Stimulated activated CD8-positive, alpha-beta memory T cell treated with anti-CD3 and anti-CD28 coated beads, Interleukin-4, amount 100 ng/mL, for 48 hours (primary cell): ENCODE measurements around the gene SLC38A10.
A peak's percentile ranks its signal among the peaks of the same experiment; 100 is the strongest.
"Not testable (repeated sequence)": the region's sequence is repeated elsewhere in the genome, so short reads cannot be mapped to it uniquely, and the experiment has no call there.

Source experiments
- DNase-seq: peaks from one replicate; pipeline ENCODE4 v3.0.0-alpha.2; 2020

Gene SLC38A10

DNA sequence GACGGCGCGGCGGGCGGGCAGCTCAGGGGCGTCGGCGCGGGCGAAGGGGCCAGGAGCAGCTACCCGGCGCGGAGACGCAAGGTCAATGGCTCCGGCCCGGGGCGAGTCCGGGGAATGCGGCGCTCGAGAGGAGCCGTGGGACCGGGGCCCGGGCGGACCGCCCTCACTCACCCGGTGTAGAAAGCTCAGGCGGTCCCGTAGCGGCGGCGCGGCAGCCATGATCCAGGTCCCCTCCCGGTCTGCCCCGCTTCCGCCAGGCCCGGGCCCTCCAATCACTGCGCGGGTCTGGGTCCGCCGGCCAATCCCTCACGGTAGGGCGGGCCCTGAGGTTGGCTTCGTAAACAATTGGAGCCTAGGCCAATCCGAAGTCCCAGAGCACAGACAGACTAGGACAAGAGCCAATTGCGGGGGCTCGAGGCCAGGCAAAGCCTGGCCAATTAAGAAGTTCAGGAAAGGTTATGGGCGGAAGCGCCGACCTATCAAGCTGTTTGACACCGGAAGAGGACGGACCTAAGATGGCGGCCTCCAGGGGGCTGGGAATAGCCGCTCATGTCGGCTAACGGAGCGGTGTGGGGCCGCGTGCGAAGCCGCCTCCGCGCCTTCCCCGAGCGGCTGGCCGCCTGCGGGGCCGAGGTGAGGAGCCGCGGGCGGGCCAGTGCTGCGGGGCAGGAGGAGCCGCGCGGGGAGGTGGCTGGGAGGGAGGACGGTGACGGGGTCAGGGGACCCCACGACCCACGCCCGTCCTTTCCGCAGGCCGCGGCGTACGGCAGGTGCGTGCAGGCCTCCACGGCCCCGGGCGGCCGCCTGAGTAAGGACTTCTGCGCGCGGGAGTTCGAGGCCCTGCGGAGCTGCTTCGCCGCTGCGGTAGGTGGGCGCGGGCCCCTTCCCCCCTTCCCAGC, 56.0 kb downstream of the SLC38A10 start, which contains the start of the genes NDUFAF8 and TEPSIN:
TSS of gene NDUFAF8 (plus strand) at position 504 of the 899 bp plus-strand sequence. CDS start at position 550, 46 bp downstream.
TSS of gene TEPSIN (minus strand) at position 241 of the 899 bp plus-strand sequence. CDS start at position 219, 22 bp downstream.
- peak; percentile 93 for DNase-seq

DNA sequence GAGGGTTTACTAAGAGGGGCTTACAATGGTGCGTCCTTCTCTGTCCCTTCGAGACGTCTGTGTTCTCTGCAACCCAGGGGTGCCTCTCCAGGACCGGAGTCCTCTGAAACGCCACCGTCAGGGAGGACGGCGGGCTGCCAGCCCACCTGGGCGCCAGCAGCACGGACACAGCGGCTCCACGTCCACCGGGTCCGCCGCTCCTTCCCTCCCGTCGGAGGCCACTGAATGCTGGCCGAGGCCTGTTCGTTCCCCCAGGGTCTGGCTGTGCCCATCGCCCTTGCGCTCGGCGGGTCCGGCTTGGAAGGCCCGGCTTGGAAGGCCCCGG, 56.7 kb downstream of the SLC38A10 start:
- no peak for DNase-seq

GRCh38 chr17:81237591-81238489, 57.3 kb downstream of the SLC38A10 start:
- DNase-seq, result no peak

- DNase-seq, result no peak
These were observed 58.3 kb downstream of the SLC38A10 start for GRCh38 chr17:81236784-81237183.

DNA sequence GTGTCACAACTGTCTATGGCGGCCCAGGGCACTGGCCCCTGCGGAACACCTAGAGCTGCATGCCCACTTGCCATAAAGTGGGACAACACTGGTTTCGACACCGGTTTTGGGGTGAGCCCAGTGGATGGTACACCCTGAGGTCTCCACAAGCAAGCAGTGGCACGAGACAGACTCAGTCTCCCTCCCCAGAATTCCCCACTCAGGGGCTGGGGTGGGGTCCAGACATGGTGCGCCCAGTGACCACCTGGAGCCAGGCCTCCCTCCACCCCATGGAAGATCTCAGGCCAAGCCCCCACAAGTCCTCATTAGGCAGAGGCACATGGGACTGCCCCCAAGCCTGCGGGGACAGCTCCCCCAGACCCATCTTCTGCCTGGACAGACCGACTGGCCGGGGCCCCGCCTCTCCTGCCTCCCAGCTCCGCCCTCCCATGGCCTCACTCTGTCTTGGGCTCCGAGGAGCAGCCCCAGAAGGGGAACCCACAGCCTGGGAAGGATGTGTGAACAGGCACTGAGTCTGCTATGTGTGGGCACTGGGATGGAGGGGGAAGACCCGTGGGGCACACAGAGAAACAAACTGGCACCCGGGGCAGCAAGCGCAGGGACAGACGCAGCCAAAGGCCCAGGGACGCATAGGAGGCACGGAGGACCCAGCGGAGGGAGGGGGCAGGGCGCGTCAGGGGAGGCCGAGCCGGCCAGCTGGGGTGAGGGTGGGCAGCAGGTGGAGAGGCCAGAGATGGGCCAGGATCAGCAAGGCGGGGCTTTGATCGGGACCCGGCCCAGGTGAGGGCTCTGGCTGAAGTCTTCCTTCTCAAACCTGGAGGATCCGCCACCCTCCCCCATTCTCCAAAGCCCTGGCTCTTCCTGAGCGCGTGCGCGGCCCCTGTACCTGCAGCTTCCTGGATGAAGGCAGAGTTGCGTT, 59.0 kb downstream of the SLC38A10 start:
- DNase-seq, result no peak

- DNase-seq, result no peak
These were observed 59.9 kb downstream of the SLC38A10 start for GRCh38 chr17:81234940-81235821.

DNA sequence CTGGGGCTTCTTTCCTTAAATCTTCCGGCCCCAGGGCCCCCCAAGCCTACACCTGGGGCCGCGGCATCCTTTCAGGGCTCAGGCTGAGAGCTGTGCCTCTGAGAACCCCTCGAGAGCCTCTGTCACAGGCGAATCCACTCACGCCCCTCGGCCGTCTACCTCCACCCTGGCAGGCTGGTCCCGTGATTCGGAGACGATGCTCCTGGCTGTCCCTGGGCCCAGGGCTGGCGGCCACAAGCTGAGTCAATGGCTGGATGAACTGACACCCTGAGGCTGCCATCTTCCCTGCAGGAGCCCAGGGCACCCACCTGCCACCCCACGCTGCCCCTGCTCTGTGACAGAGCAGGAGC, 60.6 kb downstream of the SLC38A10 start:
- DNase-seq, result no peak

DNA sequence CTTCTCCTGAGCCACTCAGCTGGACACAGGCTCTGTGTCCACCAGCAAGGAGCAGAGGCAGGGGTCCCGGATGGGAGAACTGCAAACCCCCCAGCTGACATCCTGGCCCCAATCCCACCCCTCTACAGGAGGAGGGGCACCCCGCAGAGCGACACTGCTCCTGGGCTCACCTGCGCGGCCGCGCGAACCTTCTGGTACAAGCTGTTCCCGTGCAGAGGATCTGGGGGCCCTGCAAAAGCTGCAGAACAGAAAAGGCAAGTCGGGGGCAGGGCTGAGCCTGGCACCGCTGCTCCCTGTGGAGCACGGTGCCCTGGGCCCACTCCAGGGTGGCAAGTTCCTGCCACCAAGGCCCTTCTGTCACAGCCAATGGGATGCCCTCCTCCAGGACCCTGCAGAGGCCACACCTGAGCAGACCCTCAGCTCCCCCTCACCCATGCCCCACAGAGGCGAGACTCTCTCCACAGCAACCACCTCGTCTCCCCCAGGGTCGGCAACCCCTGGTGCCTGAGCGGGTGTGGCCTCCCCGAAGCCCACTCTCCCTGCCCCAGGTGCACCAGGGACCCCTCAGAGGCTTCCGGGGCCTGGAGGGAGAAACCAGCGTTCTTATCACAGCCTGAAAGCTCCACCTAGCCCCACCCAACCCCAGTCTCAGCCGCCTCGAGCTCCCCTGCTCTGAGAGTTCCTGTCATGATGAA, 61.1 kb downstream of the SLC38A10 start:
- no peak for DNase-seq

DNA sequence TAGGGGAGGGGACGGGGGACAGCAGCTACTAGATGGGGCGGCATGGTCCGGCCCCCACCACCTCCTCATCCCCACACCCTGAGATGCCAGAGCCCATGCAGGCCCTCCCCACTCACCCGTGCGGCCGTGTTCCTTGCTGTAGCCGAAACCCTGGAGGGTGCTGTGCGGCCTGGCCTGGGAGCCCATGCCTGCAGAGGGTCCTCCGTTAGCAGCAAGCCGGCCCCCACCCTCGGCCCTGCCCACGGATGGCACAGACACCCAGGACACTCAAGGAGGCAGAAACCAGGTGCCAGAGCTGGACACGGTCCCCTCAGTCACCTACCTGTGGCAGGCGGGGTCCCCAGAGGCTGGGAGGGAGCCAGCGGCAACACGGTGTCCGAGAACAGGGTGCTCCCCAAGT, 61.8 kb downstream of the SLC38A10 start:
- no peak for DNase-seq

DNA sequence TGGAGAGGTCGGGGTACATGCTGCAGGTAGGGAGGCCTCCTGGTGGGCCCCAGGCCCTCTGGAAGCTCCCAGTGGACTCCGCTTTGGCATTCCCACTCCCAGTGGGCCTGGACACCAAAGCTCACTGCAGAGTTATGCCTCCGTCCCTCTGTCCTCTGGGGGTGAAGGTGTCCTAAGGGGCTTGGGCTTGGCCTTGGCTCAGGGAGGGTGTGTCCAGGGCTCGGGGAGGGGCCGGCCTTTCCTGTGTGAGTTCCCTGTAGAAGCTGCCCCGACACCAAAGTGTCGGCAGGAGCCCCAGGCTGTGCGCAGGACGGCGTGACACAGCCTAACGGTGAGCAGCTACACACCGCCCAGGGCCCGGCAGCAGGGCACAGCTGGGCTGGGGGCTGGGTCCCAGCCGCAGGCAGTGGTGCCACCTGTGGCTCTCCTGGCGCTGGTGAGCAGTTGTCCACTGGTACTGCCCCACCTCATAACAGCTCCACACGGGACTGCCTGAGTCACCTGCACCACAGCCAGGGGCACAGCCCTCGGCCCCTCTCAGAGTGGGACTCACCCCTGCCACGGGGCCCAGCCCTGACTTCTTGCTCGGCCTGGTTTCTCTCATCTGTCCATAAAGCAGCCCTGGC, 62.4 kb downstream of the SLC38A10 start:
- DNase-seq, result no peak

DNA sequence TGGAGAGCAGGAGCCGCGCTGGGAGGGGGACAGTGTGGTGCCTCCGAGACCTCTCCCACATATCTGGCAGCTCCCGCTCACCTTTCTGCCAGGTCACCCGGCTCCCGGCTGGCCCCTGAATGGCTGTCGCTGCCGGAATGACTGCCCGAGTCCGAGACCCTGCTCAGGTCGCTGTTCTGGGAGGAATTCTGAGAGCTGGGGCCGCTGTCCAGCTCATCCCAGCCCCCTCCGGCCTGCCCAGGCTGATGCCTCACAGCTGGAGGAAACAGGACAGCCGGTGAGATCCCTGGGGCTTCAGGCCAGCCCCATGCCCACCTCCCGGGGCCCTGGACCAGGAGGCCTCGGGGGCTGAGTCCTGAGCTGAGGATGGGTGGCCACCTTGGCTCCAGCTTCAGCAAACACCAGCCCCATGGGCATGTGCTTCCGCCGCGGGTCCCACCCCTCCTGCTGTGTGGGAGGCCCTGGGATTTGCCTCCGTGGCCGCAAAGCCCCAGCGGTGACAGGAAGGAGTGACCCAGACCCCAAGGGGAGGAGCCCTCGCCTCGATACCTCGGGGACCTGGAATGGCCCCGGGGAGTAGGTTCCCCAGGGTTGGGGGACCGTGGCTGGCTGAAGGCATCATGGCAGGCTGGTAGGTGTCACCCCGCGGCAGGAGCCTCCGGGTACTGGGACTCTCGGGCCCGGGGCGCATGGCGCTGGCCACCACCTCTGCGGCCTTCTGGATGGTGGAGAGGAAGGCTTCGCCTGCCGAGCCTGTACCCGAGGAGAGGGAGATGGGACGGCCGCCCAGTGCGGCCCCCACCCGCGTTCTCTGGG, 63.1 kb downstream of the SLC38A10 start:
- DNase-seq, result no peak

- DNase-seq, result no peak
These were observed 63.9 kb downstream of the SLC38A10 start for GRCh38 chr17:81231121-81231645.

DNA sequence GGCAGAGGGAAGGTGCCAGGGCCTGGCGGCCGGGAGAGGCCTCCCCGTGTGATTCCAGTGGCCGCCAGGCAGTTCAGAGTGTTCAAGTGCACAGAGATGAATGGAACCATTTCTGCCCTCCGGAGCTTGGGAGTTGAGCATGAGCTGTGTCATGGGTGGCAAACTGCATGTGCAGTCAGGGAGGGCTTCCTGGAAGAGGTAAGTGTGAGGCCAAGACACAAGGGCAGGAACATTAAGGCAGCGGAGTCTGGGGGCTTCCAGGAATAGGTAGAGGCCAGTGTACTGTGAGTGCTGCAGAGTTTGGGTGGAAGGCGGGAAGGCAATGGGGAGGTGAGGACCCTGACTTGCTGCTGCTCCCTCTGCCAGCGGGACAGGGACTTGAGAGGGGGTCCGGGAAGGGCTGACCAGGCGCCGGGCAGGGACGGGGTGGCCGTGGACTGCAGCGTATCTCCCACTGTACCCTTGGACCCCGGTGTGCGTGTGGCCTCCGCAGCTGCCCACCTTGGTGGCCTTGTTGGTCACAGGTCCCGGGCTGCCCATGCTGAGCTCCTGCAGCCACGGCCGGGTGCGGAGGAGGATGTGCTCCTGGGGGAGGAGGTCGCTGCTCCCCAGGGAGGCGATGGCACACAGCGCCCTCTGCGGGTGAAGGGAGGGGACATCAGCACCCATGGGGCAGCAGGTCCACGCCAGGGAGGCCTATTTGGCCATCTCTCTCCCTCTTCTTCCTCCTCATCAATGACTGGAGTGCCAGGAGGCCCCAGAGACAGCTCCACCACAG, 64.9 kb downstream of the SLC38A10 start:
- DNase-seq, result peak; percentile 42

- DNase-seq, result no peak
These were observed 65.5 kb downstream of the SLC38A10 start for GRCh38 chr17:81229666-81229920.

- no peak for DNase-seq
These were observed 66.1 kb downstream of the SLC38A10 start for GRCh38 chr17:81228834-81229665.

DNA sequence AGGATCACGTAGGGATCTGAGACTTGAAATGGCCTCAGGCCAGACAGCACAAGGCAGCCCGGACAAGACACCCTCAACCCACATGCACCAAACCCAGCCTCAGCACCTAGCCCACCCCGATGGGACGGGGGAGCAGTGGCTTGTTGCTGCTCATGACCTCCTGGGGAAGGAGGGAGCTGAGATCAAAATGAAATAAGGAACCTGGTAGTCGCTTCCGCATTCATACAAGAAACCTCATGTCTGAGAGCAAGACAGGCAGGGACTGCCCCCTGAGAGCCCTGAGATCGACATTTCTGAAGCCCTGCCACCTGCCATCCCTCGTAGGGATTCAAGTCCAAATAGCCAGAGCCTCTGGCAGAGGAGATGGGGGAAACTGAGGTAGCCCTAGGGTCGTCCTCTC, 66.7 kb downstream of the SLC38A10 start:
- no peak for DNase-seq

GRCh38 chr17:81227630-81228029, 67.5 kb downstream of the SLC38A10 start:
- DNase-seq, result not testable (repeated sequence)

GRCh38 chr17:81223762-81224130, 71.4 kb downstream of the SLC38A10 start:
- no peak for DNase-seq
